ENCODE results near the gene PLA2G4F. TPM values are rescaled to one million over a fixed set of nuclear protein-coding genes. Genes with fewer than 3 reads are reported as not detected.

PLA2G4F gene
- total and polyA plus RNA-seq, 10 of the 15 experiments (the other 5 are each of a cell fraction or from before 2014, with no cell fraction given): not detected

DNA sequence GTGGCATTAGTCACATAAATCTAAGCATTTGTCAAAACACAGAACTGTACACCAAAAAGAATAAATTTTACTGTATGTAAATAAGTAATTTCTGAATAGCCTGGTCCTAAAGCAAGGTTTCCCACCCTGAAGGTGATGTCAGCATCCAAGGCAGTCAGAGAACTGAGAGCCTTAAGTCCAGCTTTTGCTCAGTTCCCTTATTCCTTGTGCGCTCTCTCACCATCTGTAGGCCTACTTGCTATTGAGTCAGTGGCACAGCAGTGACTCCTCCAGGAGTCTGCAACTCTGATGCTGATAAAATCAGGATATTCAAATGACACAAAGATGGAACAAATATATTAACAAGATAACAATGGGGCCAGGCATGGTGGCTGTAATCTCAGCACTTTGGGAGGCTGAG is 29.4 kb upstream of the PLA2G4F start (continued):
- TF ChIP-seq, protein P1, sequence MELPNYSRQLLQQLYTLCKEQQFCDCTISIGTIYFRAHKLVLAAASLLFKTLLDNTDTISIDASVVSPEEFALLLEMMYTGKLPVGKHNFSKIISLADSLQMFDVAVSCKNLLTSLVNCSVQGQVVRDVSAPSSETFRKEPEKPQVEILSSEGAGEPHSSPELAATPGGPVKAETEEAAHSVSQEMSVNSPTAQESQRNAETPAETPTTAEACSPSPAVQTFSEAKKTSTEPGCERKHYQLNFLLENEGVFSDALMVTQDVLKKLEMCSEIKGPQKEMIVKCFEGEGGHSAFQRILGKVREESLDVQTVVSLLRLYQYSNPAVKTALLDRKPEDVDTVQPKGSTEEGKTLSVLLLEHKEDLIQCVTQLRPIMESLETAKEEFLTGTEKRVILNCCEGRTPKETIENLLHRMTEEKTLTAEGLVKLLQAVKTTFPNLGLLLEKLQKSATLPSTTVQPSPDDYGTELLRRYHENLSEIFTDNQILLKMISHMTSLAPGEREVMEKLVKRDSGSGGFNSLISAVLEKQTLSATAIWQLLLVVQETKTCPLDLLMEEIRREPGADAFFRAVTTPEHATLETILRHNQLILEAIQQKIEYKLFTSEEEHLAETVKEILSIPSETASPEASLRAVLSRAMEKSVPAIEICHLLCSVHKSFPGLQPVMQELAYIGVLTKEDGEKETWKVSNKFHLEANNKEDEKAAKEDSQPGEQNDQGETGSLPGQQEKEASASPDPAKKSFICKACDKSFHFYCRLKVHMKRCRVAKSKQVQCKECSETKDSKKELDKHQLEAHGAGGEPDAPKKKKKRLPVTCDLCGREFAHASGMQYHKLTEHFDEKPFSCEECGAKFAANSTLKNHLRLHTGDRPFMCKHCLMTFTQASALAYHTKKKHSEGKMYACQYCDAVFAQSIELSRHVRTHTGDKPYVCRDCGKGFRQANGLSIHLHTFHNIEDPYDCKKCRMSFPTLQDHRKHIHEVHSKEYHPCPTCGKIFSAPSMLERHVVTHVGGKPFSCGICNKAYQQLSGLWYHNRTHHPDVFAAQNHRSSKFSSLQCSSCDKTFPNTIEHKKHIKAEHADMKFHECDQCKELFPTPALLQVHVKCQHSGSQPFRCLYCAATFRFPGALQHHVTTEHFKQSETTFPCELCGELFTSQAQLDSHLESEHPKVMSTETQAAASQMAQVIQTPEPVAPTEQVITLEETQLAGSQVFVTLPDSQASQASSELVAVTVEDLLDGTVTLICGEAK (IDR thresholded peaks at IDR 0.05; ENCODE audit: borderline replicate concordance): no peak
- TF ChIP-seq HDAC2 (IDR thresholded peaks at IDR 0.05) (no peak), RUNX3 (IDR thresholded peaks at IDR 0.05; ENCODE audit: low read length) (no peak), BACH1 (IDR thresholded peaks at IDR 0.05; ENCODE audit: borderline replicate concordance) (no peak), HCFC1 (IDR thresholded peaks at IDR 0.05; ENCODE audit: low read length) (no peak)
- TF ChIP-seq, protein P2, sequence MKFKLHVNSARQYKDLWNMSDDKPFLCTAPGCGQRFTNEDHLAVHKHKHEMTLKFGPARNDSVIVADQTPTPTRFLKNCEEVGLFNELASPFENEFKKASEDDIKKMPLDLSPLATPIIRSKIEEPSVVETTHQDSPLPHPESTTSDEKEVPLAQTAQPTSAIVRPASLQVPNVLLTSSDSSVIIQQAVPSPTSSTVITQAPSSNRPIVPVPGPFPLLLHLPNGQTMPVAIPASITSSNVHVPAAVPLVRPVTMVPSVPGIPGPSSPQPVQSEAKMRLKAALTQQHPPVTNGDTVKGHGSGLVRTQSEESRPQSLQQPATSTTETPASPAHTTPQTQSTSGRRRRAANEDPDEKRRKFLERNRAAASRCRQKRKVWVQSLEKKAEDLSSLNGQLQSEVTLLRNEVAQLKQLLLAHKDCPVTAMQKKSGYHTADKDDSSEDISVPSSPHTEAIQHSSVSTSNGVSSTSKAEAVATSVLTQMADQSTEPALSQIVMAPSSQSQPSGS (IDR thresholded peaks at IDR 0.05; ENCODE audit: low read length): no peak
- TF ChIP-seq, protein P3, sequence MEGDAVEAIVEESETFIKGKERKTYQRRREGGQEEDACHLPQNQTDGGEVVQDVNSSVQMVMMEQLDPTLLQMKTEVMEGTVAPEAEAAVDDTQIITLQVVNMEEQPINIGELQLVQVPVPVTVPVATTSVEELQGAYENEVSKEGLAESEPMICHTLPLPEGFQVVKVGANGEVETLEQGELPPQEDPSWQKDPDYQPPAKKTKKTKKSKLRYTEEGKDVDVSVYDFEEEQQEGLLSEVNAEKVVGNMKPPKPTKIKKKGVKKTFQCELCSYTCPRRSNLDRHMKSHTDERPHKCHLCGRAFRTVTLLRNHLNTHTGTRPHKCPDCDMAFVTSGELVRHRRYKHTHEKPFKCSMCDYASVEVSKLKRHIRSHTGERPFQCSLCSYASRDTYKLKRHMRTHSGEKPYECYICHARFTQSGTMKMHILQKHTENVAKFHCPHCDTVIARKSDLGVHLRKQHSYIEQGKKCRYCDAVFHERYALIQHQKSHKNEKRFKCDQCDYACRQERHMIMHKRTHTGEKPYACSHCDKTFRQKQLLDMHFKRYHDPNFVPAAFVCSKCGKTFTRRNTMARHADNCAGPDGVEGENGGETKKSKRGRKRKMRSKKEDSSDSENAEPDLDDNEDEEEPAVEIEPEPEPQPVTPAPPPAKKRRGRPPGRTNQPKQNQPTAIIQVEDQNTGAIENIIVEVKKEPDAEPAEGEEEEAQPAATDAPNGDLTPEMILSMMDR (IDR thresholded peaks at IDR 0.05 in 2 of 3, conservative IDR thresholded peaks at IDR 0.05 in 1 of 3; ENCODE audit: control insufficient read depth in 2 of 3, extremely low read depth in 1 of 3, insufficient read depth in 1 of 3, low read depth in 3 of 3, low read length in 3 of 3): no peak
- TF ChIP-seq, protein P4, sequence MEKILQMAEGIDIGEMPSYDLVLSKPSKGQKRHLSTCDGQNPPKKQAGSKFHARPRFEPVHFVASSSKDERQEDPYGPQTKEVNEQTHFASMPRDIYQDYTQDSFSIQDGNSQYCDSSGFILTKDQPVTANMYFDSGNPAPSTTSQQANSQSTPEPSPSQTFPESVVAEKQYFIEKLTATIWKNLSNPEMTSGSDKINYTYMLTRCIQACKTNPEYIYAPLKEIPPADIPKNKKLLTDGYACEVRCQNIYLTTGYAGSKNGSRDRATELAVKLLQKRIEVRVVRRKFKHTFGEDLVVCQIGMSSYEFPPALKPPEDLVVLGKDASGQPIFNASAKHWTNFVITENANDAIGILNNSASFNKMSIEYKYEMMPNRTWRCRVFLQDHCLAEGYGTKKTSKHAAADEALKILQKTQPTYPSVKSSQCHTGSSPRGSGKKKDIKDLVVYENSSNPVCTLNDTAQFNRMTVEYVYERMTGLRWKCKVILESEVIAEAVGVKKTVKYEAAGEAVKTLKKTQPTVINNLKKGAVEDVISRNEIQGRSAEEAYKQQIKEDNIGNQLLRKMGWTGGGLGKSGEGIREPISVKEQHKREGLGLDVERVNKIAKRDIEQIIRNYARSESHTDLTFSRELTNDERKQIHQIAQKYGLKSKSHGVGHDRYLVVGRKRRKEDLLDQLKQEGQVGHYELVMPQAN (conservative IDR thresholded peaks at IDR 0.05): no peak

All from GM12878 (cell line).